HG02840 (cell line): ENCODE data around the gene SEMA4D.

Experiments
- ATAC-seq: cut with Tn5 transposase; IDR thresholded peaks from one replicate; pipeline ENCODE4 v1.9.1; 2021; ENCODE audit warnings: mild to moderate bottlenecking, moderate library complexity, moderate number of reproducible peaks; ENCODE audit not compliant: unreplicated experiment, low FRiP score

The SEMA4D gene

DNA sequence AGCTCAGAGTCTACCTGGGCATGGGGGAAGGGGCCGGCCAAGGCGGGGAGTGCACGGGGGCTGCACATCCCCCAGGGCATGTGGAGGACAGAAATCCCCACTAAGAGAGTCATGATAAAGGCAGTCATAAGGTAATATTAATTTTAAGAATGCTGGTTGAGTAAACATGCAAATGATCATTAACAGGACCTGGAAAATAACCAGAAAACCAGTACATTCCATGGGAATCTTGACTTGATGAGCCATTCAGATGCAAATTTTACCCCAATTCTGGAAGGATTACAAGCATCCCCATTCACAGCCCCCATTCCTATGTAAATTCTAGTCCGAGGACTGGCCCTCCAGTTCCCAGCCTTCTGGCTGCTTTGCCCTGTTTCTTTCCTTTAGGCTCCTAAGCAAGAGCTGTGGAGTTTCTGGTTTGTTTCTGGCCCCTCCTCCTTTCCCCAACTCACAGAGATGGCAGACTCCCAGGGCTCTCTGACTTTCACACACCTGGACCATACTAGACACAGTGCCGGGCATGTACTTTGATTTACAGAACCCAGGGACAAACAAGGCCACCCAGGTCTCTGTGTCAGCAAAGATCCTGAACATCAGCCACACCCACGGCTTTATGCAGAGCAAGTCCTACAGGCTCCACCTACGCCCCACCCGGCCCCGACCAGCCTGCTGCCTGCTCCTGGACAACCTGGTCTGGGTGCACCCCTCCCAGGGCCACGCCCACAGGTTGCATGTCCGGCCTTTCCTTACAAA is 62.7 kb downstream of the SEMA4D start:
- no peak for ATAC-seq

DNA sequence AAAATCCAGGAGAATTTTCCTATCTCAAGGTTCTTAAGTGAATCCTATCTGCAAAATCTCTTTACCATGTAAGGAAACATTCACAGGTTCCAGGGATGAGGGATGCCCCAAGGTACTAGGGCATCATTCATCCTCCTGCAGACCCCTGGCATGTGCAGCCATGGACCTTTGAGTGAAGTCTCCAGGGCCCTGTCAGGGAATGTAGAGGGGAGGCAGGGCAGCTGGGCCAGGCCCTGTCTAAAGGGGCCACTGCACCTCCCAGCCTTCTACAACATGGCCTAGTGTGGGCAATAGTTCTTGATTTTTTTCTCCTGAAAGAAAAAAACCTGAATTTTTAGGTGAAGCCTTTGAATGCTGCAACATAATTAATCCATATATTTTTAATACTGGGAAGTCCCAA is 63.3 kb downstream of the SEMA4D start:
- ATAC-seq, result no peak

DNA sequence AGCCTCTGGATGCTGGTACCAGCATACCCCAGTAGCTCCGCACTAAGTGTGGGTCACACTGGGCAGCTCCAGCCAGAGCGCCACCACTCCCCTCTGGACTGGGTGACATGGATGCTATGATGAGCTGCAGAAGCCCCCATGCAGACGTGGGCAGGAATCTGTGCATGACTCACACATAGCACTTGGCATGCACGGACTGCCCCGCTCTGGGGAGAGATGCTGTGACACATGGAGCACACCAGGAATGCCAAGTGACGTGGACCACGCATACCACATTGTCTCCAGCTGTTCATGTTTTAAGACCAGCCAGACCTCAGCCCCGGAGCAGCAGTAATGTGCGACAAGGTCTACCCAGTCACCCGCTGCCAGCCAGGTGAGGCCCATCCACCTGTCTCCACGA is 64.1 kb downstream of the SEMA4D start:
- ATAC-seq, result no peak

DNA sequence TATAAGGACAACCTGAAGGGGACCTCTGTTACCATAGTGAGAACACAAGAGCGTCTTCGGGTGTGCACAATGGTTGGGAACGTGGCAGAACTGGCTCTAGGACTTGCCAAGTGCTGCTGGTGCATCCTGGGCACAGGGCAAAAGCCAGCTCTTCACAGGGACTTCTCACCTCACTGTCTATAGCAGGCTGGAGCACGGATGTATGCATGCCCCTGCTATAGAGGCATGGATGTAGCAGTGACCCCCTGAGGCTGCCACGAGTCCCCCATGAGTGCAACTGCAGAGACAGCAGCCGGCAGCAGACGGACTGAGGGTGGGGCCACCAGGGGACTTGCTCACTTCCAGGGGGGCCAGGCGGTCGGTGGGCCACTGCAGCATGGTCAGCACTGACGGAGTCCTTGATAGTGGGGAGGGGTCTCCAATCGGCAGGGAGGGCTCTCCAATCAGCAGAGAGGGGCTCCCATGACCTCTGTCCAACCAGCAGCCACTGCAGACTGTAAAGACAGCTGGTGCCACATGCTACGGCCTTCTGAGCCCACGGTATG is 64.9 kb downstream of the SEMA4D start:
- no peak for ATAC-seq

DNA sequence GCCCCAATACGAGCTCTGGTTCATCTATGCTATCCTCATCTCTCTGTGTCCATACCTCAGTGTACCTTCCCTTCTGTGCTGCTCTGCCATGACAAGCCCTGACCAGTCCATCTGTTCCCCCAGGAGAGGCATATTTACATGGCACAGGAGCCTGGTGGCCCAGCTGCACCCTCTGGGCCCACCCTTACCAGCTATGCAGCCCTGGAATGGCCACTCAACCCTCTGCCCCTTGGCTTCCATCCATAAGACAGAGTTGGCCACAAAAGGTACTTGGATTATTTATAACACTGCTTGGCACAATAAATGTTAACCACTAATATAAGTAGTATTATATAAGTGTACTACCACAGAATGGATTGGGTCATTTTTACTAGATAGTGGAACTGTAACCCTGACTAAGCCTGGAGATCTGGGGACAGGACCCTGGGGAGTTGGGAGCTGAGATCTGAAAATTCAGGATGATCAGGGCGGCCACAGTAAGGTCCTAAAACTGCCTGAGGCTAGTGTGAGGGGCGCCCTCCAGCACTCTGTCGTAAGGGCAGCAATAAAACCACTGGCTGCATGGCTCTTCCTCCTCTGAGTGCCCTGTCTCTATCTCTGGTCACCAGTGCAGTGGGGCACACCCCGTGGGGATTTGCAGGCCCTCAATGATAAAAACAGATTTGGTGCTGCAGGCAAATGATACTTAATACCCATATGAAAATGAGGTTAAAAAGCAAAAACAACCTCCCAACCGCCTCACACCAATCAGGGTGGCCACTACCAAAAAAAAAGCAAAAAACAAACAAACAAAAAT is 65.8 kb downstream of the SEMA4D start:
- no peak for ATAC-seq

DNA sequence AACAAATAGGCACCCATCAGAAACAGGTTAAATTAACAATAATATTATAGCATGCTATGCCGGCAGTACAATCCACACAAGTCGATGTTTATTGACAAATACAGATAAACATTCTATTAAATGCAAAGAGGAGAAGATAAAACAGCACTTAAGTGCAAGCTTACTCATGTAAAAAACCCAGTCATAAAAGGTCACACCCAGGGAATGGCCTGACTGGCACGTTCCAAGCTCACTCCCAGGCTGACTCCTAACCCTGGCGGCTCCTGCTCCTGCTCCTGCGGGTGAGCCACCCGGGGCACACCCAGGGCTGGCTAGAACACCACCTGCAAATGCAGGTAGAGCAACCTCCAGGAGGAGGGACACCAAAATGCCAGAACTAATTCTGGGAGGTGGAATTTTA is 66.9 kb downstream of the SEMA4D start:
- ATAC-seq, result no peak

DNA sequence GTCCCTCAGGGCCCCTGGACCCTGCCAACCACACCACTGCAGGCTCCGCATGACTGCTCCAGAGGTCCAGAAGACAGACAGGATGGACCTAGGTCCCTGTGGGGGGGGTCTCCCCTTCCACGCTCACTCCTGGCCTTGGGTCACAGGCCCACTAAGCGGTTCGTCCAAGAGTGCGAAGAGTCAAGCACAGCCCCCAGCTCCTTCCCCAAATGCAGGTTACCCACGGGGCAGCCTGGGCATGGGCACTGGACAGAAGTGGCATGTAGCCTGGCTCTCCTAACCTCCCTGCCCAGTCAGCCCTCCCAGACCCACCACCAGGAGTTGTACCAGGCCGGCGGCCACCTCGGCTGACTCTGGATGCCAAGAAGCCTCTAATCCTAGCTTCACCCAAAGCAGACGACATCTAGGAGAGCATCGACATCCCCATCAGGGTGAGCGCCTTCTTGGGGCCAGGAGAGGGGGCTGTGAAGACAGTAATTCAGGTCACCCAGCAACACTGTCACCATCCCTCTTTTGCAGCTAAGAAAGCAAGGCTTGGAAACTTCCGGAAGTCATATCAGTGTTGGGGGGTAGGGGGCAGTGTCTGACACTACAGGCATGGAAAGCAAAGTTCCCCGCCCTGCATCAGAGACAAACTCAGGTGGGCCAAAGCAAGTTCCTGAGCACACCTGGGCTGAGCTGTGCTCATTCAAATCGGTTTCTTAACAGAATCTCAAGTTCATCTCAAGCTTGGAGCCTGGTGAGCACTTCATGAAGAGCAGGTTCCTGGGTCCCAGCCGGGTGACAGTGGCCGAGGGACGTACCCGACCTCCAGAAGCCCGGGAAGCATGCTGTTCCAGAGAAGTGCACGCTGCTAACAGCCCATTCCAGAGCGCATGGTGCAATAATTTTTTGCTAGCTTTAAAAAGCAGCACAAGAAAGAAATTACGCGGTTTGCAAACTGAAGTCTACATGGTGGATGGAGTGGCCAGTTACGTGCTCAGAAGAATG is 68.7 kb downstream of the SEMA4D start:
- no peak for ATAC-seq

DNA sequence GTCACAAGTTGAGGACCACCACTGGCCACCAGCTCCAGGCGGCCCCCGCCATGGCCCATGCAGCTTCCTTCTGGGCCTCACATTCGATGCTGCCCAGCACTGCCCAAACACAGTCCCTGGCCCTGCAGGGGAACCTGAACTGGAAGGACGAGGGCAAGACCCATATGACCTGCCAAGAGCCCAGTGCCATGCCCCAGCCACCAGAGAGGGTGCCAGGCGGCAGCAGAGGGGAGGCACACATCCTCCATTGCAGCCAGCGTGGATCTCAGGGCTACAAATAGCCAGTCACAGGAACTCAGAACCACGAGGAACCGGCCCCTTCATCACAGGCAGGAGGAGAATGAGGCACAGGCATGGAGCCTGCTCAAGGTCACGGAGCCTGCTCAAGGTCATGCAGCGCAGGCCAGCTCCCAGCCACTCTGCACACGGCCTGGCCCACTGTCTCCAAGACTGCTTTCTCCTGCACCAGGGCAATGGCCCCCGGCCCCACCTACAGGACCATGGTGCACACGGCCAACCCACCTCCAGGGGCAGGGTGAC is 69.6 kb downstream of the SEMA4D start:
- no peak for ATAC-seq

DNA sequence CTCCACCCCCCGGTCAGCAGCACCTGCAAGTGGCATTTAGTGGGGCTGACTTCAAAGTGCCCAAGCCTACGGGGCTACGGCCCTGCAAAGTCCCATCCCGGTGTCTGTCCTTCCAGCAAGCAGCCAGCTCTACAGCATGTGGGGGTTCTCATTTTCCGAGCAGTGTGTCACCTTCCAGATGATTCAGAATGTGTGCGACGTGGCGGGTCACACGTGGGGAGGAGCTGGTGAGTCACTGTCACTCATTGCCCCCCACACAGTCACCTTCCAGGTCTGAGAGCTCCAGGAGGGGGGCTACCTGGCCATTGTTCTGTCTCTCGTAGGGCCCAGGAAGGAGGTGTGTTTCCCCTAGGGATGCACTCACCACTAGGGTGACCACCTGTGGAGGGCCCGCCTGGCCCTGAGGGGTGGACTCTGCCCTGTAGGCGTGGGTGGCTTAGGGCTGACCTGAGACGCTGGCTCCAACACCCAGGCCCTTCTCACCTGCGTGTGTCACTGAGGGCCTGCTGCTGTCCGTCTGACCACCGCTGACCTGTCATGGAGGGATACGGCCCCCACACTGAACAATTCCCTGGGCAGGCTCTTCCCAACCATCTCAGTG is 70.2 kb downstream of the SEMA4D start:
- ATAC-seq, result no peak

DNA sequence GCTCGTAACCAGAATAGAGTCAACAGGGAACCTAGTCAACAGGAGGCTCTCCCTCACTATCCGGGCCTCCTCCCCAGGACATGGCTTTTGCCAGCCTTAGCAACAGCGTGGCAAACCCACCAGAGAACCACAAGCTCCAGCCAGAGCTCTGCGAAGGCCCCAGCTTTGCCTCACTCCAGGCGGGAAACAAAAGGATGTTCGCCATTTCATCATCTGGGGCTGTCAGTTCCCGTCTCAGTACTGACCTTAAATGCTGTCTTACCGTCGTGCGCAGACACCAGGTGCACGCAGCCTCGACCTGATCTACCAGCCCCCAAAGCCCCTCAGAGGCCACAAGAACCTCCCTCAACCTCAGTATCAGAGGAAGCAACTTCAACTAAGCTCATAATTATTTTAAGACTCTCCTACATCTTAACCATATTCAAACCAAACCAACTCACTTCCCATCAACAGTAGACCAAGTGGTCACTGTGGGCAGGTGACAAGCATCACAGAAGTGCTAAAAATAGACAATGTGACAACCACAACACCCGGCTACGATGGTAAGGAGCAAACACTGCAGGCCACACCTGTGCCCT is 71.4 kb downstream of the SEMA4D start:
- peak; percentile 76 for ATAC-seq

DNA sequence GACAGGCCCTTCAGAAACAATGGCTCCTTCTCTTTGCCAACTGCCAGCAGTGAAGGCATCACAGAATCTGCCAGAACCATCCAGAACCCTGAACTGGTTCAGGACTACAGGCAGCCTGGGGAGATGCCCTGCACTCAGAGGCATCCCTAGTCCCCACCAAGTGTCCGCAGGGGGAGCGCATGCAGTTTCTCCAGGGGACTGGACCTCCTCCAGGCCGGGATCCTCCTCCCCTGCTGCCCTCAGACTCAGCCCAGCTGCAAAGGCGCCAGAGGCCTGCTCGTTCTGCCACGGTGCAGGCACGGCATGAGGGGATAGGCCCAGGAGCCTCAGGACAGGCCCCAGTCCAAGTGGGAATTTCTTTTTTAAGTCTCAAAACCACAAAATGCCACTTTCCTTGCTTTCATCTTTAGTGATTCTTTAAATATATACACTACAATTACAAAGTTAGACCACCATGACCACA is 72.0 kb downstream of the SEMA4D start:
- peak; percentile 1 for ATAC-seq

DNA sequence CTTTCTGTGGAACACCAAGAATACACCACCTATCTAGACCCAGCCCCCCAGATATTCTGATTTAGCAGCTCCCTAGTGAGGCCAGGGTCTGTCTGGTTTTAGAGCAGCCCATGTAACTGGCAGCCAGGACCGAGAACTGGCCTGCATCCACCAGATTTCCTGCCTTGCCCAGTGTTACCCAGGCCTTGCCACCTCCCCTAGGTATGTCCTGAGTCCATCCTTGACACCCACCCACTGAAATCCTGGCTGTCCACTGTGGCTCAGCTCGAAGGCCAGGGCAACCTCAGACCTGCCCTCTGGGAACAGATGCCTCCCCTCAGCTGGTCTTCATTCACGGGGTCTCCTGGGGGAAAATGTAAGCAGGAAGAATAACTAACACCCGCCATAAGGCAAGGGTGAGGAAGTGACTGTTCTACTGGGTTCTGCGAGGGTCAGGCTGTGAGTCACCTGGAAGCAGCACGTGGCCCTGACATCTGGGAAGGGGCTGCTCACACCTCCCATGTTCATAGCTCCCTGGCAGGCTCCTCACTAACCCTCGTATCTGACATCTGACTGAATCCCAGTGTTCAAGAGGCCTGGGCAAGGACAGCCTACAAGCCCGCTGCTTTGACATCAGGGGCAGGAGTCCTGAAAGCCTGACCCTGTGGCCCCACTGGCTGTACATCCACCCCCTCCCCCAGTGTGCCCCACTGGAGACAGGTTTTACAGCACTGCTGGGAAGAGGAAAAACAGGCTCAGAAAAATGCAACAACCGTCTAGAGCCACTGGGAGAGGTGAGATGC is 72.7 kb downstream of the SEMA4D start:
- ATAC-seq, result no peak

DNA sequence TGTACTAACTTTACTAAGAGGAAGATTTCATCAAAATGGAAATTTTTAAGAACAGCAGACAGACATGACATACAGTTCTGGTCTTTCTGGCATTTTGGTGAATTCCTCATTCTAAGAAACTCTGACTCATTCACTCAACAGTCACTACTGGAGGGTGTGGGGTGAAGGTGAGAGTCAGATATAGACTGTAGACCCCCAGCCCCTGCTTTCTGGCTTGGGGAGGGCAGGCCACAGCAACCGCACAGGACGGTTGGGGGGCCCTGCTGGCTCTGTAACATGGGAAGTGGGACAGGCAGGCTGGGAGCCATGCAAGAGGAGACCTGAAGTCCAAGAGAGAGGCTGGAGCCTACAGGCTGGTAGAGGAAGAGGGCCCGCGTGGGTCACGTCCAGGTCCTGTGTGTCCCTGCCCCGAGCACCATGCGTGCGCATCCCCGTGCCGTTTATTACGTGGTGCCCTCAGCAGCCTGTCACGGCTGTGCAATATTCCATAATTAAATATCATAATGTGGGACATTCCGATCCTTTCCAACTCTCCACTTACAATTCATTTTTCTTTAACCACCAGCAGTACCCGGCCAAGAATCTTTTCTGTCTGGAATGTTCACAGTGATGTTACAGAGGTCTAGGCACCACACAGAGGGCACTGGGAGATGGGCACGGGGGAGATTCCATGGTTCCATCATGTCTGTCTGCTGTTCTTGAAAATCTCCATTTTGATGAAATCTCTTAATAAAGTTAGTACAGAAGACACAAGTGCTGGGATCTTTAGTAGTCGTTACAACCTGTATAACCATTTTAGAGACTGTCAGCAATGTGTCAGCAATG is 75.5 kb downstream of the SEMA4D start:
- ATAC-seq, result no peak

DNA sequence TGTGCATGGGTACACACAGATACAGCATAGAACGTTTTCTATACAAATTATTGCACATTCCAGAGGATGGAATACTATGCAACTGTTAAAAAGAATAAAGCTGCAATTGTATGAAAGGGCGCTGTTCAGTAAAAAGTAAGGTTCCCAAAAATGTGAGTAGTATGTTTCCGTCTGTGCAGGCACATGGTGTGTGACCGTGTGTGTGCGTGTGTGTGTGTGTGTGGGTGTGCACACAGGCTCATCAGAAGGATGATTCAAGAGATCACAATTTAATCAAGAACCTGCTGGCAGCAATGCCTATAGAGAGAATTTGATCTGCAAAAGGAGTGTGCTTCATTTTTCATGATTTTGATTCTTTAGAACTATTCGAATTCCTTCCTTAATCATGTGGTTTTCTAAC is 76.3 kb downstream of the SEMA4D start:
- no peak for ATAC-seq

DNA sequence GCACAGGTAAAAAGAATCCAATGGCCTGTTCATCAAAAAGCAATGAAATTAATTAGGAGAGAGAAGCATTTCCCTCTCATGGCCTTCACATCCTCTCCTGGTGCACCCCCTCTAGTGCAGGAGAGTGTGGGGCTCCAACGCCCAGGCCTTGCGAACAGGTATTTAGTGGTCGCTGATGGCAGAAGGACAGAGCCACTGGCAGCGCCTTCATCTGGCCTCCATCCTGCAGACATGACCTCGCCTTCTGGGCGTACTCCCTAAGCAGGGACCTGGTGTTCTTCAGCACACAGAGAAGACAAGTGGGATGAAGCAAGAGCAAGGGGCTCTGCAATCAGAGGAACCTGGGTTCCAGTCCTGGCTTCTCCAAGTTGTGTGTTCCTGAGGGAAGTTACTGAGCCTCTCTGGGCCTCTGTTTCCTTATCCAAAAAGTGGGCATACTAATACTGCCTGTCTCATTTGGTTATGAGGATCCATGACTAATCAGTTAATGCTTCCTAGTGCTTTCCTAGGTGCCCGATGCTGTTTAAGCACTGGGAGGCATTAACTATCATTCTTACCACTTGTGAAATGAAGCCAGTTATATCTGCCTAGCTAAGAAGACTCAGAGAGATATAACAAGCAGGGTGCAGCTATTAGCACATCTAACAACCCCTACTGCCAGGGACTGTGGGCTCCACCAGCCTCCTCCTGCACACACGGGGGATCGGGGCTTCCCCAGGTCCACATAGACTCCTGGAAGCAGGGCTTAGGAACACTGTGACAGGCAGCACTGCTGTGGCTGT is 77.3 kb downstream of the SEMA4D start:
- no peak for ATAC-seq

DNA sequence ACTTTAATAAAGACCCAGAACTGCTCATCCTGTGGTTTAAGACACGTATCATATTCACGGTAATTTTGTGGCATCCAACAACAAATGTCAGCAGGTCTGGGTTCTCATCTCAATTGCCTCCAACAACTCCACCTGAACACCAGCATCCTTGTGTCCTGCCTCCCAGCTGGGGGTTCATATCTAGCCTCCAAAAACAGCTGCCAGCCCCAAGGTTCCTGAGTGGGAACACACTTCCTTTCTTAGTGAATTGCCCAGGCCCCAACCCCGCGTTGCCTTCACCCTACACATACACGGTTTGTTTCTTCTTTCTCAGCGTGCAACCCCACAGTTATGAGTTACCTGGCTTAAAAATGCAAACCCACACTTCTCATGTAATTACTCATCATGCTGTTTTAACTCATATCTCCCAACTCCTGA is 77.9 kb downstream of the SEMA4D start:
- no peak for ATAC-seq
